Activated gamma-delta T cell treated with Interleukin-2 at 50 U/mL for 16 hours (primary cell): ENCODE results near the gene FAM184B.
"Not testable (repeated sequence)": the region's sequence is repeated elsewhere in the genome, so short reads cannot be mapped to it uniquely, and the experiment has no call there.

ENCODE experiments used
- DNase-seq: peaks from one replicate; pipeline ENCODE4 v3.0.0-alpha.2; 2020

FAM184B gene

DNA sequence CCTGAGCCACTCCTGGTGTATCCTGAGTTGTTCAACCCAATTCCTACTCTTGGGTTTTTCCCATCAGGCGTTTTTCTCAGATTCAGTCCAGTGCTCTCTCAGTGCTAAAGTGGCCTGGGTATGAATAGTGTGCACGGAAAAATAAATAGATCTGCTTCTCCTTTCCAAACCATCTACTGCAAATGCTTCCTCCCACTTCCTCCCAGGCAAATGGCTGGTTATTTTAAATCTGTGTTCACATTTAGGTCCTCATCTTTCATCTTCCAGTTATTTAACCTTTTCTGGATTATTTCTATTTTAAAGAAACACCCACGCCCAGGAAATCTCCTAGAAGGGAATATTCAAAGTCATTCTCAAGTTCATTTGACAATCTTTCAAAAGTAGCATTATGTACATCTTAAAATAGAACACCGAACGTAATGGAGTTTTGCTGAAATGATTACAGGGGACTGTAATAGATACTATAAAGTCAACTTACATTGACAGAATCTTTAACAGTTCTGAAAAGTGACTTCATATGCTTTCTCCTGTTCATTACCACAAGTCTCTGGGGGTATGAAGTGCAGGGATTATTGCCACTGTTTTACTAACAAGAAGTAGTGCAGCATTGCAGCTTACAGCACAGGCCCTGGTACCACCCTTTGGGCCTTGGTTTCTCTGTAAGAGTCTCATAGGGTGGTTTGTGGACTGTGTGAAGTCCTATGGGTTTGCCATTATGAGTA, 100.7 kb downstream of the FAM184B start:
- no peak for DNase-seq

DNA sequence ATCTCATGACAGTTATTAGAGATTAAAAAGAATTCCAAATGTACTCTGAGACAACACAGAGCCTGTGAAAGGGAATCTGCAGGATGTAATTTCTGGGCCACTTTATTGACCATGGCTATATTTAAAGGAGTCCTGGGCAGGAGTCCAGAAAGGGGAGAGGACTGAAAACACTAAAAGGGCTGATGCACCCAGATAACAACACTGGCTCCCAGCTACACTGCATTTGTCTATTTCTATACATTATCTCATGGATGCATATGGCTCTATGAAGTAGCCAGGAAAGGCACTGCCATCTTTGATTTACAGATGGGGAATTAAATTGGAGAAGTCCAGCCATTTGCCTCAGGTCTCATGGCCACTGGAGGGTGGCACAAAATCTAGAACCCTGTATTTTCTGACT, 111.0 kb downstream of the FAM184B start:
- DNase-seq: no peak

DNA sequence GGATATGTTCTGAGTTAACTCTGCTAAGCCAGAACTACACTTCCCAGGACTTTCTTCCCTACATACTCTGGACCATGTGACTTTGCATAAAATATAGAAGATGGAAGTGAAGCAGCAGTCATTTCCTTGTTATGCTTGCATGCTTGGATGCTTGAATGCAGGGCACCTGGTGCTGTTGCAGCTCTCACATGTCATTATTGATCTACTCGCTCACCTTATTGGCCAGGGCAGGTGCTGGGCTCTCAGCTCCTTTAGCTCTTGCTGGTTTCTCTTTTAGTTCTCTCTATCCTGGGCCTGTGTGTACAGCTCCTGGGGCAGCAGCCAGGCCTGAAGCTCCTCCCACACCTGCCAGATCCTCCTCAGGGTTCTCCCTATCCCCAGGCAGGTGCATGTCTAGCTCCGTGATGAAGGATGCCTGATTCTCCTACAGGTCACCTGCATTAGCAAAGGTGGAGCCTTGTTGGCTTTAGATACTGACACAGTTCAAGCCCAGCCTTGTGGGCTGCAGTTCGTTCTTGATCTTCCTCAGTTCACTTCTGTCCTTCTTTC, 113.7 kb downstream of the FAM184B start:
- DNase-seq: no peak

DNA sequence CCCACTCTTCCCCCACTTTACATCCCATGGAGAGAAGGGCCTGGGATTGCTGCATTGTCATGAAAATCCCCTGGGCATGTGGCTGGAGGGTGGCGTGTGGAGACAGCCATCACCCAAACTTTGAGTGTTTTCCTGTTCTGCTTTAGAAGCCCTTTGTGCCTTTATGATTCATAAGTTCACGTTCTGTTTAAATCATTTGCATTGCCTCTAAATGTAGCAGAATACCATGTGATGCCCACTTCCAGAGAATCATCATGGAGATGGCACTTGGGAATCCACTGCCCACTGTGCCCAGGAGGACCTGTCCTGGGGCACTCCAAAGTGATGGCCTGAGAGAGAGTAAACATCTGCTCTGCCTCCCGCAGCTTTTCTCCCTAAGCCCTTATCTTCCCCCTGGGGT, 114.2 kb downstream of the FAM184B start:
- no peak for DNase-seq

- no peak for DNase-seq
Observed at GRCh38 chr4:17665852-17666251, 115.6 kb downstream of the FAM184B start.

DNA sequence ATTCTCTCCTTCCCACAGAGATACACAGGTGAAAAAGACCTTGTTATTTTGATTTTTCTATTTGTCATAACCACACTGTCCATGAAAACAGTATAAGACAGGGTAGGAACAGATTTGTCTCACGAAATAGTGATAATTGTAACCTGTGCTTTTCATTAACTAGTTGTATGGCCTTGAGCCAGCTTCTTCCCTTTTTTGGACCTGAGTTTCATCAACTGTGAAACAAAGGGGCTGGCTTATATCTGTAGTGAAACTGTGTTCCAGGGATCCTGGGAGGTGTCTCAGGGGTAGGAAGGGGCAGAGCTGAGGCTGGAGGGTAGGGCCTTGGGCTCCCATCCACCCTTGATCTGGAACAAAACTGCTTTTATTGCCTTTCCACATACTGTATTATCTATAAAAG, 116.1 kb downstream of the FAM184B start:
- no peak for DNase-seq

GRCh38 chr4:17664755-17665154, 116.7 kb downstream of the FAM184B start:
- no peak for DNase-seq

DNA sequence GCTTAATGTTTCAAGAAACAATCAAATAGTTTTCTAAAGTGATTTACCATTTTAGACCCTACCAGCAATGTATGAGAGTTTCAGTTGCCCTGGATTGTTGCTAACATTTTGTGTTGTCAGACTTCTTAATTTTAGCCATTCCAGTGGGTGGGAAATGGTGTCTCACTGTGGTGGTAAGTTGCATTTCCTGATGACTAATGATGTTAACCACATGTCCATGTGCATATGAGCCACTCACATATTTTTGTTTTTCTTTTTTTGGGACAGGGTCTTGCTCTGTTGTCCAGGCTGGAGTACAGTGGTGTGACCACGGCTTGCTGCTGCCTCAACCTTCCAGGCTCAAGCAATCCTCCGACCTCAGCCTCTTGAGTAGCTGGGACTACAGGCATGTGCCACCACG, 118.7 kb downstream of the FAM184B start:
- DNase-seq: no peak

- not testable (repeated sequence) for DNase-seq
Observed at GRCh38 chr4:17659196-17659595, 122.2 kb downstream of the FAM184B start.

DNA sequence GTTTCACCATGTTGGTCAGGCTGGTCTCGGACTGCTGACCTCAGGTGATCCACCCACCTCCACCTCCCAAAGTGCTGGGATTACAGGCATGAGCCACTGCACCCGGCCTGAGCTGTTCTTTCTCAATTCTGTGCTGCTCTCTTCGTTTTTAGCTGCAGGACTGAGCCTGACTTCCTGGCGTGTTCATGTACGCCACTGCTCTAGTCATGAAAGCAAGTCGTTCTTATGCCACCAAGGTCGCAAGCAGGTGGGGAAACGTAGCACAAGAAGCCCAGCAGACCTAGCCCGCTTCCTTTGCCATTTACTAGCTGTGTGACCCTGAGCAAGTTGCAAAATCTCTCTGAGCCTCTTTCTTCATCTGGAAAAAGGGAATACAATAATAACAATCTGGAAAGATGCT, 123.6 kb downstream of the FAM184B start:
- no peak for DNase-seq

GRCh38 chr4:17657090-17657489, 124.3 kb downstream of the FAM184B start:
- DNase-seq: no peak

GRCh38 chr4:17654701-17655100, 126.7 kb downstream of the FAM184B start:
- no peak for DNase-seq

- DNase-seq: no peak
Observed at GRCh38 chr4:17650406-17650805, 131.0 kb downstream of the FAM184B start.

DNA sequence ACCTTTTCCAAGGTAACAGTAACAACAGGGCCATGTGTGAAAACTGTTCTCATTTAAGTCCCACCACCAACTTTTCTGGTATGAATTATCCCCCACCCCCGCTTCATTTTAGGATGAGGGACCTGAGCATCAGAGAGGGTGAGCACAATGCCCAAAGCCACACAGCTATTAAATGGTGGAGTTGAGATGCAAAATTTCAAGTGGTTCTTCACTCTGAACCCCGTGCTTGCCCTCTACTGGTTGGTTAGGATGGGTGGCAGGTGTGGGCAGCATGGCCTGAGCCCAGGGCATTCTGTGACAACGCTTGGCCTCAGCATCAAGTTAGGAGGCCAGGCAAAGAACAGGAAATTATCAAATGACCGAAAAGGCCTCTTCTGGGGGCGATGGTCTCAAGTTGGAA, 133.5 kb downstream of the FAM184B start:
- DNase-seq: no peak

DNA sequence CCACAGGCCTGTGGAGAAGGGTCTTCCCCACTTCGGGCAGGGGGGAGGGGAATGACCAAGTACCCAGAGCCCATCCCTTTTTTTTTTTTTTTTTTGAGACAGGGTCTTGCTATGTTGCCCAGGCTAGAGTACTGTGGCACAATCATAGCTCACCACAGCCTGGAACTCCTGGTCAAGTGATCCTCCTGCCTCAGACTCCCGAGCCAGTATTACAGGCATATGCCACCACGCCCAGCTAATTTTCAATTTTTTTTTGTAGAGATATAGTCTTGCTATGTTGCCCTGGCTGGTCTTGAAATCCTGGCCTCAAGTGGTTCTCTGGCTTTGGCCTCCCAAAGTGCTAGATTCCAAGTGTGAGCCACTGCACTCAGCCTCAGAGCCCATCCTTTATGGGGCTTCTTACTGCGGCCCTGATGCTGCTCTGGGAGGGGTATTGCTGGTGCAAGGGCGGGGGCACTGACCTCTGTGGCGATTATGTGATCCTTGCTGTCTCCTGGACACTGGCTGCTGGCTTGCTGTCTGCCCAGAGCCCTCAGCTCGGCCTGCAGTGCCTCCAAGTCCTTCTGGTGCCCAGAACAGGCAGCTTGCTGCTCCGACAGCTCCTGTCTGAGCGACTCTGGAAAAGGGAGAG, 134.1 kb downstream of the FAM184B start:
- DNase-seq: no peak

DNA sequence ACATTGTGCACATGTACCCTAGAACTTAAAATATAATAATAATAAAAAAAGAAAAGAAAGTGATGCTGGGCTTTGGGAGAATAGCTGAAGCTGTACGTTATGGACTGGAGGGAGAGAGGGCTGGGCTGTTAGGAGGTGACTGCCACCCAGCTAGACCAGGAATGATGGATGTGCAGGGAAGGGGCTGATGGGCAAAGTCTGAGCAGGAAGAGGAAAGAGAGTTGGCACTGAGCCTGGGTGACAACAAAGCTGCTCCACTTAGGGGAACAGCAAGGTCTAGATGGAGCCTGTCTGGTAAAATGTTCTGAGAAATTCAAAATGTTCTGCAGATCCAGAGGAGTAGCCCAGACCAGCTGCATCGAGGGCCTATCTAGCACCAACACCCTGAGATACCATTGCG, 134.7 kb downstream of the FAM184B start:
- no peak for DNase-seq

DNA sequence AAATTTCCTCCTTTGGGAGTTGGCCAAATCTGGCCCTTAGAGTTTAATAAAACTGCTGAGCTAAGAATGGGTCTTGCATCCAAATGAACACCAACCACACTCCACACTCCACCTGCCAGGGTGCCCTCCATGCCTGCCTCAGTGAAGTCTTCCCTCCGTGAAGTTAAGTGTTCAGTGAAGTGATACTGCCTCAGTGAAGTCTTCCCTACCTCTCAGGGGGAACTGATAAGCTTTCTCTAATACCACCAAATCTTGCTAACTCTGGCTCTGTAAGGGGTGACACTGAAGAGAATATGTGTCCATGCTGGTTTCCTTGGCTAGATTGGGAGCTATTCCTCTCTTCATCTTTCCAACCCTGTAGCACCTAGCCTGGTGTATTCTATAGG, 139.0 kb downstream of the FAM184B start:
- no peak for DNase-seq

GRCh38 chr4:17639136-17639535, 142.3 kb downstream of the FAM184B start:
- DNase-seq: no peak

DNA sequence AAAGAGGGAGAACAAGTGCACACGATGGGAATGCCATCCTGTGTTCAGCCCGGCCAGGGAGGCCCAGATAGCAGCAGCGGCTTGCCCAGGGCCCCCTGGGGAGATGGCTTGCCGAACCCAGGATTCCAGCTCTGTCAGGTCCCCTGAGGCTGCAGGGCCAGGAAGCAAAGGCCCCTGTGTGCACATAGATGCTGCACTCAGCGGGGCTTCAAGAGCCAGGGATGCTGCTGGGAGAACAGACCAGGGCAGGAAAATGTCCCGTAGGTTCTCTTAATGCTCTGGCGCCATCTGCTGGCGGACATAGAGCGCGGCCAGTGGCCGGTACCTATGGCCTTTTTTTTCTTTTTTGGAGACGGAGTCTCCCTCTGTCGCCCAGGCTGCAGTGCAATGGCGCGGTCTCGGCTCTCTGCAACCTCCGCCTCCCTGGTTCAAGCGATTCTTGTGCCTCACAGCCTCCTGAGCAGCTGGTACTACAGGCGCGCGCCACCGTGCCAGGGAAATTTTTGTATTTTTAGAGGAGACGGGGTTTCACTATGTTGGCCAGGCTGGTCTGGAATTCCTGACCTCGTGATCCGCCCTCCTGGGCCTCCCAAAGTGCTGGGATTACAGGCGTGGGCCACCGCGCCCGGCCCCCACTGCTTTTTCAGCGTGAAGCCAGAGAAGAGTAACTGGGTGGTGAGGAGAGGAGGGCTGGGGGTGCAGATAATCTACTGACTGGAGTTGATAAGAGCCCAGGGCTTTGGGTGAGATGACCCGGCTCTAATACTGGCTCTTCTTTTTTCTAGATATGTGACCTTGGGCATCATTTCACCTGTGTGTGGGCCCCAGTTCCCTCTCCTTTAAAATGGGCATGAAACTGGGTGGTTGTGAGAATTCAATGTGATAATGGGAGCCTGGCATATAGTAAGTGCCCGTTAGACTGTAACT, 144.5 kb downstream of the FAM184B start:
- DNase-seq: peak; percentile 64

GRCh38 chr4:17636341-17636695, 145.1 kb downstream of the FAM184B start:
- DNase-seq: no peak

GRCh38 chr4:17635056-17635455, 146.4 kb downstream of the FAM184B start:
- no peak for DNase-seq

DNA sequence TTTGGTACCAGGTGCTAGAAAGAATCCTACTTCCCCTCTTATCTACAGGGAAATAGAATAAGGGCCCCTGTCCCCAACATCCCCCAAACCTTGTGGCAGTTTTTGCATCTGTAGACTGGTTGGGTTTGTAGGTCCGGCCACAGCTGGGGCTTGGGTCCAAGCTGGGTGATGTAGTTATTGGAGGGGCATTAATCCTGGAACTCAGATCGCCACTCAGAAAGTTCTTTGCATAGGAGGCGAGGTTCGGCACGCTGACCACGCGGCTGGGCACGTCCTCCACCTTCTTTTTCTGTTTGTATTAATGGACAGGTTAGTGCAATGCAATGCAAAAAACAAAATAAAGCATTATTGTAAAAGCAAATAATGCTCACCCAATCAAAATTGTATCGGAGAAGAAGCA, 147.8 kb downstream of the FAM184B start:
- DNase-seq: no peak

GRCh38 chr4:17630228-17630627, 151.2 kb downstream of the FAM184B start:
- DNase-seq: no peak

GRCh38 chr4:17624821-17625220, 156.6 kb downstream of the FAM184B start:
- DNase-seq: no peak
